ENCODE results near the gene ABCG8.

ABCG8 gene

GRCh38 chr2:43842866-43843226 is 4.1 kb downstream of the ABCG8 start:
- H3K27ac ChIP-seq: no peak overlapping the region
- no peak for DNase-seq (ENCODE audit: low read depth, low spot score)
- H3K36me3 ChIP-seq (ENCODE audit: insufficient read depth, low read length): no peaks in the 10 kb centered on the region
- H3K9me3 ChIP-seq (ENCODE audit: low read depth, low read length): no peaks in the 10 kb centered on the region
- TF ChIP-seq EZH2 (IDR thresholded peaks at IDR 0.05) (no peak), FOXP2 (optimal IDR thresholded peaks at IDR 0.05; ENCODE audit: control extremely low read depth, extremely low read length, insufficient read depth) (no peak), POLR2AphosphoS5 (IDR thresholded peaks at IDR 0.05; ENCODE audit: borderline replicate concordance, low read depth, low read length) (no peak)
- H3K4me3 ChIP-seq: no peak overlapping the region
- no peak overlapping the region for H3K9ac ChIP-seq (ENCODE audit: insufficient read length)

- no peaks in the 10 kb centered on the region for H3K9me3 ChIP-seq (ENCODE audit: low read depth, low read length)
- no peaks in the 10 kb centered on the region for H3K36me3 ChIP-seq (ENCODE audit: insufficient read depth, low read length)
- no peak for DNase-seq (ENCODE audit: low read depth, low spot score)
- TF ChIP-seq EZH2 (IDR thresholded peaks at IDR 0.05) (no peak), FOXP2 (optimal IDR thresholded peaks at IDR 0.05; ENCODE audit: control extremely low read depth, extremely low read length, insufficient read depth) (no peak), POLR2AphosphoS5 (IDR thresholded peaks at IDR 0.05; ENCODE audit: borderline replicate concordance, low read depth, low read length) (no peak)
- H3K27ac ChIP-seq: no peak overlapping the region
- no peak overlapping the region for H3K4me3 ChIP-seq
- no peak overlapping the region for H3K9ac ChIP-seq (ENCODE audit: insufficient read length)
Observed at GRCh38 chr2:43845181-43845580, 6.4 kb downstream of the ABCG8 start.

DNA sequence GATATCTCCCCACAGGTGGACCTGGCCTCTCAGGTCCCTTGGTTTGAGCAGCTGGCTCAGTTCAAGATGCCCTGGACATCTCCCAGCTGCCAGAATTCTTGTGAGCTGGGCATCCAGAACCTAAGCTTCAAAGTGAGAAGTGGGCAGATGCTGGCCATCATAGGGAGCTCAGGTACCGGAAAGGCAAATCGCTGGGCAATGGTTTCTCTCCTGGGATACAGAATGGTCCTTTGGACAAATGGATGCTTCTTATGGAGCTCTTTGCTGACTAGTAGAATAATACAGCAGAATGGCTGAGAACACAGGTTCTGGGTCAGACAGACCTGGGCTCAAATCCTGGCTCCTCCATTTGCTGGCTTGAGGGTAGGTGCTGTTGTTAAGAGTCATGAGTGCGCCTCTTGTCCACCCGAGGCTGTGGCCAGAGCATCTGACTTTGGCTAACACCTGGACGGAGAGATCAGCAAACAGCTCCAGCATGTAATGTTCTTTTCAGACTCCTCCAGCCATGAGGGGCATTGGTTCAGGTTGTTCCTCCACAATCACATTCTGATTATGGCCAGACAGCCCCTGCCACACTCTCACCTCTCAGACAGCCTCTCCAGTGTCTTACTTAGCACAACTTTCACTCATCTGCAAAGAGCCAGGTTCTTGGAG is 7.5 kb downstream of the ABCG8 start:
- Histone ChIP-seq H3K9me3 (ENCODE audit: low read depth, low read length) (no peaks in the 10 kb centered on the region), H3K36me3 (ENCODE audit: insufficient read depth, low read length) (no peaks in the 10 kb centered on the region), H3K27ac (no peak overlapping the region), H3K9ac (ENCODE audit: insufficient read length) (no peak overlapping the region), H3K4me3 (no peak overlapping the region)
- TF ChIP-seq FOXP2 (optimal IDR thresholded peaks at IDR 0.05; ENCODE audit: control extremely low read depth, extremely low read length, insufficient read depth) (no peak), EZH2 (IDR thresholded peaks at IDR 0.05) (no peak), POLR2AphosphoS5 (IDR thresholded peaks at IDR 0.05; ENCODE audit: borderline replicate concordance, low read depth, low read length) (no peak)
- no peak for DNase-seq (ENCODE audit: low read depth, low spot score)

- Histone ChIP-seq H3K36me3 (ENCODE audit: insufficient read depth, low read length) (no peaks in the 10 kb centered on the region), H3K9me3 (ENCODE audit: low read depth, low read length) (no peaks in the 10 kb centered on the region), H3K9ac (ENCODE audit: insufficient read length) (no peak overlapping the region), H3K4me3 (no peak overlapping the region), H3K27ac (no peak overlapping the region)
- TF ChIP-seq FOXP2 (optimal IDR thresholded peaks at IDR 0.05; ENCODE audit: control extremely low read depth, extremely low read length, insufficient read depth) (no peak), EZH2 (IDR thresholded peaks at IDR 0.05) (no peak)
- peak; percentile 48 for DNase-seq (ENCODE audit: low read depth, low spot score)
Observed at GRCh38 chr2:43848214-43848613, 9.4 kb downstream of the ABCG8 start.

DNA sequence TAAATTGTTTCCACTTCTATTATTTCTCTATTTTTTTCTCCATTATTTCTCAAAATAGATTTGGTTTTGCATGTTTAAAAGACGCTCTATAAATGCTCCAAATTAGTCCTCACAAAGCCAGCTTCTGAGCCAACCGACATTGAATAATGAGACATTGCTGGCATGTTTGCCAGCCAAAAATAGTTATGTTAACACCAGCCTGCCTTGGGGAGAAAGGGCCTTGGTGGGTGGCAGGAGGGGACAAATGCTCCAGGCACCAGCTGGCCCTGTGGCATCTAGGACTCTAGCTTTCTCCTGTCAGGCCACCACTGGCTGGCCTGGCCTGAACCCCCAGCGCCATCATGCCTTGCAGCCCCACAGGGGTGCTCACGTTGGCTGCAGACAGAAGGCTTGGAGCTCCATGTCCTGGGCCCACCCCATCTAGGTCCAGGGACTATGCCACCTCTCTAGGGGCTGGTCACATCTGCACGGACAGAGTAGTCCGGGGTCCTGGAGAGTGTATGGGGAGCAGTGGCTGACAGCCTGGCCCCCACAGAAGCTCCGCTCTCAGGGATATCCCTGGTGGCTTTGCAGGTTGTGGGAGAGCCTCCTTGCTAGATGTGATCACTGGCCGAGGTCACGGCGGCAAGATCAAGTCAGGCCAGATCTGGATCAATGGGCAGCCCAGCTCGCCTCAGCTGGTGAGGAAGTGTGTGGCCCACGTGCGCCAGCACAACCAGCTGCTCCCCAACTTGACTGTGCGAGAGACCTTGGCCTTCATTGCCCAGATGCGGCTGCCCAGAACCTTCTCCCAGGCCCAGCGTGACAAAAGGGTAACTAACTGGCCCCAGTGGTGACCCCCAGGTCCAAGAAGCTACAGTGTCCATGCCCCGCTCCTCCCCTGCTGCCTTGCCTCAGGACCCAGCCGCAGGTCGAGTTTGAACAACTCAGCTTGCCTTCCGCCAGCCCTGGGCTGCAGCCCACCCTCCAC is 12.5 kb downstream of the ABCG8 start:
- Histone ChIP-seq H3K9me3 (ENCODE audit: low read depth, low read length) (no peaks in the 10 kb centered on the region), H3K27ac (no peak overlapping the region), H3K36me3 (ENCODE audit: insufficient read depth, low read length) (no peaks in the 10 kb centered on the region), H3K9ac (ENCODE audit: insufficient read length) (no peak overlapping the region), H3K4me3 (no peak overlapping the region)
- TF ChIP-seq POLR2AphosphoS5 (IDR thresholded peaks at IDR 0.05; ENCODE audit: borderline replicate concordance, low read depth, low read length) (no peak), EZH2 (IDR thresholded peaks at IDR 0.05) (no peak), FOXP2 (optimal IDR thresholded peaks at IDR 0.05; ENCODE audit: control extremely low read depth, extremely low read length, insufficient read depth) (no peak)
- DNase-seq (ENCODE audit: low read depth, low spot score): no peak

DNA sequence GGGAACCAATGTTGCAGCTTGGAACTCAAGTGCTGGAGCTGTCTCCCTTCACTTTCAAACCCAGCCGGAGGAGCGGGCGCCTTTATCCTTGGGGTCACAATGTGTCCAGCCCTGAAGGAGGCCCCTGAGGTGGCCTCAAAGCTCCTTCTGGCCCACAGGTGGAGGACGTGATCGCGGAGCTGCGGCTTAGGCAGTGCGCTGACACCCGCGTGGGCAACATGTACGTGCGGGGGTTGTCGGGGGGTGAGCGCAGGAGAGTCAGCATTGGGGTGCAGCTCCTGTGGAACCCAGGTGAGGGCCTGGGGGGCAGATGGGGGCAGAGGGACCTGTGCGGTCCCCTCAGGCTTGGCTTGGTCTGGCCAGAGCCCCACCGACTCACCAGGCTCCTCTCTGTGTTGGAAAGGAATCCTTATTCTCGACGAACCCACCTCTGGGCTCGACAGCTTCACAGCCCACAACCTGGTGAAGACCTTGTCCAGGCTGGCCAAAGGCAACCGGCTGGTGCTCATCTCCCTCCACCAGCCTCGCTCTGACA is 13.5 kb downstream of the ABCG8 start:
- no peaks in the 10 kb centered on the region for H3K9me3 ChIP-seq (ENCODE audit: low read depth, low read length)
- H3K27ac ChIP-seq: no peak overlapping the region
- no peak overlapping the region for H3K4me3 ChIP-seq
- no peaks in the 10 kb centered on the region for H3K36me3 ChIP-seq (ENCODE audit: insufficient read depth, low read length)
- TF ChIP-seq POLR2AphosphoS5 (IDR thresholded peaks at IDR 0.05; ENCODE audit: borderline replicate concordance, low read depth, low read length) (no peak), FOXP2 (optimal IDR thresholded peaks at IDR 0.05; ENCODE audit: control extremely low read depth, extremely low read length, insufficient read depth) (no peak)
- no peak overlapping the region for H3K9ac ChIP-seq (ENCODE audit: insufficient read length)
- no peak for DNase-seq (ENCODE audit: low read depth, low spot score)

- DNase-seq (ENCODE audit: low read depth, low spot score): no peak
- Histone ChIP-seq H3K4me3 (no peak overlapping the region), H3K27ac (no peak overlapping the region), H3K9me3 (ENCODE audit: low read depth, low read length) (no peaks in the 10 kb centered on the region), H3K36me3 (ENCODE audit: insufficient read depth, low read length) (no peaks in the 10 kb centered on the region), H3K9ac (ENCODE audit: insufficient read length) (no peak overlapping the region)
- TF ChIP-seq EZH2 (IDR thresholded peaks at IDR 0.05) (no peak), POLR2AphosphoS5 (IDR thresholded peaks at IDR 0.05; ENCODE audit: borderline replicate concordance, low read depth, low read length) (no peak), FOXP2 (optimal IDR thresholded peaks at IDR 0.05; ENCODE audit: control extremely low read depth, extremely low read length, insufficient read depth) (no peak)
Observed at GRCh38 chr2:43853141-43854081, 14.6 kb downstream of the ABCG8 start.
